ENCODE measurements around the gene TRIM3.

The TRIM3 gene

GRCh38 chr11:6433998-6434660, 39.6 kb downstream of the TRIM3 start:
- no peak for DNase-seq

- DNase-seq = no peak
Measured at GRCh38 chr11:6431861-6432260, 41.9 kb downstream of the TRIM3 start.

GRCh38 chr11:6427516-6427915, 46.2 kb downstream of the TRIM3 start:
- no peak for DNase-seq

GRCh38 chr11:6420677-6421076, 53.1 kb downstream of the TRIM3 start:
- DNase-seq = no peak

- no peak for DNase-seq
Measured at GRCh38 chr11:6419009-6419631, 54.6 kb downstream of the TRIM3 start, which contains the start of gene APBB1. Gene APBB1, minus strand, starts transcription at chr11:6419094. Its CDS starts 7,747 bp downstream, at chr11:6411347.

- DNase-seq = no peak
Measured at GRCh38 chr11:6418557-6419008, 55.2 kb downstream of the TRIM3 start.

GRCh38 chr11:6417907-6418556, 55.7 kb downstream of the TRIM3 start:
- DNase-seq = no peak

GRCh38 chr11:6415797-6416196, 57.9 kb downstream of the TRIM3 start:
- no peak for DNase-seq

GRCh38 chr11:6414874-6415328, 58.8 kb downstream of the TRIM3 start:
- no peak for DNase-seq

- DNase-seq = no peak
Measured at GRCh38 chr11:6413791-6414201, 59.9 kb downstream of the TRIM3 start.

GRCh38 chr11:6411594-6412031, 62.1 kb downstream of the TRIM3 start:
- DNase-seq = no peak

GRCh38 chr11:6410695-6411430, 62.9 kb downstream of the TRIM3 start:
- DNase-seq = no peak

GRCh38 chr11:6406370-6406769, 67.4 kb downstream of the TRIM3 start:
- DNase-seq = no peak

GRCh38 chr11:6405846-6406245, 67.9 kb downstream of the TRIM3 start:
- no peak for DNase-seq

- DNase-seq = no peak
Measured at GRCh38 chr11:6405052-6405667, 68.6 kb downstream of the TRIM3 start.

- no peak for DNase-seq
Measured at GRCh38 chr11:6404342-6405051, 69.2 kb downstream of the TRIM3 start.

GRCh38 chr11:6403539-6403938, 70.2 kb downstream of the TRIM3 start:
- no peak for DNase-seq

GRCh38 chr11:6402561-6402981, 71.2 kb downstream of the TRIM3 start:
- no peak for DNase-seq

- no peak for DNase-seq
Measured at GRCh38 chr11:6402061-6402470, 71.7 kb downstream of the TRIM3 start.

GRCh38 chr11:6401464-6401863, 72.3 kb downstream of the TRIM3 start:
- DNase-seq = no peak

GRCh38 chr11:6400431-6401345, 73.1 kb downstream of the TRIM3 start:
- no peak for DNase-seq

All from GF-D8 (cell line).